GM23248 (cell line): ENCODE data around the gene STRN4. TPM values are rescaled to one million over a fixed set of nuclear protein-coding genes. Genes with fewer than 3 reads are reported as not detected.
"Not testable (repeated sequence)": the region's sequence is repeated elsewhere in the genome, so short reads cannot be mapped to it uniquely, and the experiment has no call there.

Experiments used
- DNase-seq: peaks from one replicate; pipeline ENCODE4 v3.0.0-alpha.2; 2015
- H2AFZ ChIP-seq: fragments of 200-600 bp; sonication (generic); 2 replicates; pipeline ENCODE4 v1.6.1; 2016; ENCODE audit warnings: antibody characterized with exemption
- H3F3A ChIP-seq: fragments of 200-600 bp; sonication (generic); 2 replicates; pipeline ENCODE4 v1.6.1; 2016; ENCODE audit warnings: mild to moderate bottlenecking, antibody characterized with exemption, mixed run types; ENCODE audit not compliant: insufficient read depth
- H3K27ac ChIP-seq: fragments of 200-600 bp; sonication (generic); 2 replicates; pipeline ENCODE4 v1.5.1; 2016; ENCODE audit warnings: mild to moderate bottlenecking
- H3K27me3 ChIP-seq: fragments of 200-600 bp; sonication (generic); replicated peaks from 2 replicates; pipeline ENCODE4 v1.6.1; 2016; ENCODE audit warnings: mild to moderate bottlenecking; ENCODE audit not compliant: insufficient read depth
- H3K36me3 ChIP-seq: fragments of 200-600 bp; sonication (generic); 2 replicates; pipeline ENCODE4 v1.6.1; 2016; ENCODE audit warnings: low read depth, mild to moderate bottlenecking
- H3K4me1 ChIP-seq: fragments of 200-600 bp; sonication (generic); 2 replicates; pipeline ENCODE4 v1.6.1; 2016; ENCODE audit warnings: mild to moderate bottlenecking; ENCODE audit not compliant: insufficient read depth
- H3K4me2 ChIP-seq: fragments of 200-600 bp; sonication (generic); one replicate; pipeline ENCODE4 v1.6.1; 2016; ENCODE audit warnings: mild to moderate bottlenecking; ENCODE audit not compliant: unreplicated experiment
- H3K4me3 ChIP-seq: fragments of 200-600 bp; sonication (generic); 2 replicates; pipeline ENCODE4 v1.5.1; 2016; ENCODE audit warnings: mild to moderate bottlenecking
- H3K79me2 ChIP-seq: fragments of 200-600 bp; sonication (generic); 2 replicates; pipeline ENCODE4 v1.6.1; 2016; ENCODE audit warnings: mild to moderate bottlenecking; ENCODE audit not compliant: insufficient read depth
- H3K9ac ChIP-seq: fragments of 200-600 bp; sonication (generic); 2 replicates; pipeline ENCODE4 v1.6.1; 2016; ENCODE audit warnings: mild to moderate bottlenecking
- H3K9me2 ChIP-seq: fragments of 200-600 bp; sonication (generic); 2 replicates; pipeline ENCODE4 v1.6.1; 2016; ENCODE audit warnings: mixed run types, mild to moderate bottlenecking, moderate library complexity; ENCODE audit not compliant: insufficient read depth
- H3K9me3 ChIP-seq: fragments of 200-600 bp; sonication (generic); one replicate; pipeline ENCODE4 v1.6.1; 2017; ENCODE audit warnings: low read depth
- H4K20me1 ChIP-seq: fragments of 200-600 bp; sonication (generic); 2 replicates; pipeline ENCODE4 v1.6.0; 2016; ENCODE audit not compliant: insufficient read depth
- EZH2 ChIP-seq: fragments of 200-600 bp; sonication (generic); IDR thresholded peaks from 2 replicates; pipeline ENCODE4 v1.6.1; 2018; ENCODE audit warnings: antibody characterized with exemption, mild to moderate bottlenecking; ENCODE audit not compliant: insufficient read depth, poor library complexity, severe bottlenecking
- EZH2phosphoT487 ChIP-seq: fragments of 200-600 bp; sonication (generic); IDR thresholded peaks from 2 replicates; pipeline ENCODE4 v1.6.1; 2018; ENCODE audit warnings: antibody characterized with exemption, moderate library complexity, mild to moderate bottlenecking, low read depth; ENCODE audit not compliant: insufficient read depth
- WGBS, 2 experiments: methylation state at CpG; one replicate each; pipeline ENCODE4 v1.1.6; 2015 to 2017; ENCODE audit warnings: low lambda C conversion rate in 2 of 2, low coverage in 1 of 2; ENCODE audit errors: missing lambda C conversion rate in 2 of 2; 5-methylcytosine and 5-hydroxymethylcytosine counted together
- in situ Hi-C: fragments of 300-500 bp; cut with MboI; formaldehyde crosslinking; loops from 2 replicates; pipeline ENCODE4 v1.15.0; 2020
- polyA plus RNA-seq: library from polyadenylated mRNA; unstranded; fragments of >200 nt; fragmentation: Nextera tagmentation; extraction: Ambion mirVana; gene quantifications from 2 replicates; pipeline ENCODE4 v1.2.1, GENCODE V29; 2016
- total RNA-seq: library from RNA; depleted of rRNA; stranded (reverse); fragments of >200 nt; shearing (Covaris generic); gene quantifications from 2 replicates; pipeline ENCODE4 v1.2.3, GENCODE V29; 2014

Gene STRN4
- total and polyA plus RNA-seq, 2 experiments from 2014 or later: 45.9 to 75.7 TPM

DNA sequence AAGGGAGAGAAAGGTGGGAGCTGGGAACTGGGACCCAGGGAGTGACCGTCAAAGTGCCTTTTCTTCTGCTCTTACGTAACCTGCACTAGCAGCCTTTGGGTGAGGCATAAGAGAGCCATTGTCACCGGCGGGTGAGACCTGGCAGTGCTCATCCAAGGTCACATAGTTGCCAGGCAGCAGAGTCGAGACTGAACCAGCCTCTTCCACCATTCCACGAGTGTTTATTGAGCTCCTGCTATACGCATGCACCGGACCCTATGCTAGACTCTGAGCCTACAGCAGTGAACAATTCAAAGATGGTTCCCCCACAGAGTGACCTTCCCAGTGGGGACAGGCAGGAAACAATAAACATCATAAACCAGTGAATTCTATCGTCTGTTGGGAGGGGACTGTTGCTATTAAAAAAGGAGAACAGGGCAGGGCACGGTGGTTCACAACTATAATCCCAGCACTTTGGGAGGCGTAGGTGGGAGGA, 18.6 kb upstream of the STRN4 start:
- DNase-seq: no peak
- Histone ChIP-seq H3K79me2 (no peaks in the 10 kb centered on the region), H3K9me2 (no peaks in the 10 kb centered on the region), H3K36me3 (no peaks in the 10 kb centered on the region), H3K9me3 (no peaks in the 10 kb centered on the region), H3K27me3 (no peaks in the 10 kb centered on the region), H3K4me3 (no peak overlapping the region), H4K20me1 (no peaks in the 10 kb centered on the region), H3K9ac (no peak overlapping the region), H2AFZ (no peak overlapping the region), H3K4me1 (peaks cover 15% of the 10 kb centered on the region), H3F3A (peaks cover 20% of the 10 kb centered on the region), H3K4me2 (no peak overlapping the region), H3K27ac (no peak overlapping the region)
- in situ Hi-C loops: no loop called here
- WGBS, 2 experiments: 70 to 73% methylated on average over 11 of the region's 11 CpGs
- TF ChIP-seq EZH2 (no peak), EZH2phosphoT487 (no peak)

DNA sequence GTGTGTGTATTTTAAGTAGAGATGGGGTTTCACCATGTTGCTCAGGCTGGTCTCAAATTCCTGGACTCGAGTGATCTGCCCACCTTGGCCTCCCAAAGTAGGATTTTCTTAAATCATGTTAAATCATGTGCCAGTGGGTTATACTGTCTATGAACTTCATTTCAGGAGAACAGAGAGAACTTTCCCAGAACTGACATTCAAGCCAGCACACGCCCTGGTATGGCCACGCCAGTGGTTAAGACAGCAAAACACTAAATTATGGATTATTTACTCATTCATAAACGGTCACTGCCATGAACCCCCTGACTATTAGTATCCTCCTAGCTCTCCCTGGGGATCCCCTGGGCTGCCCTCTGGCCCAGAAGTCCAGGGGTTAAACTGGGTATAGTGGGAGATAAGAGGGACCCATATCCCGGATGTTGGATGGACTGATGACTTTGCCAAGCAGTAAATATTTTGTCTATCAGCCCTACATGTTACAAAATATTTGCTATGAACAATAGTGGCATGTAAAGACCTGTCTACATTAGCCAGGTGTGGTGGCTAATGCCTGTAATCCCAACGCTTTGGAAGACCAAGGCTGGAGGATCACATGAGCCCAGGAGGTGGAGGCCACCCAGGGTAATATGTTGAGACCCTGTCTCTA, 16.1 kb upstream of the STRN4 start:
- Histone ChIP-seq H3K79me2 (no peaks in the 10 kb centered on the region), H3K9ac (no peak overlapping the region), H3K9me2 (no peaks in the 10 kb centered on the region), H3K27ac (no peak overlapping the region), H3K36me3 (no peaks in the 10 kb centered on the region), H3K9me3 (no peaks in the 10 kb centered on the region), H3K4me1 (peaks cover 25% of the 10 kb centered on the region), H3K4me2 (no peak overlapping the region), H2AFZ (no peak overlapping the region), H4K20me1 (no peaks in the 10 kb centered on the region), H3K27me3 (no peaks in the 10 kb centered on the region), H3K4me3 (no peak overlapping the region), H3F3A (peaks cover 31% of the 10 kb centered on the region)
- in situ Hi-C loops: no loop called here
- 83 to 86% methylated on average over 6 of the region's 6 CpGs for WGBS, 2 experiments
- DNase-seq: no peak
- TF ChIP-seq EZH2 (no peak), EZH2phosphoT487 (no peak)

DNA sequence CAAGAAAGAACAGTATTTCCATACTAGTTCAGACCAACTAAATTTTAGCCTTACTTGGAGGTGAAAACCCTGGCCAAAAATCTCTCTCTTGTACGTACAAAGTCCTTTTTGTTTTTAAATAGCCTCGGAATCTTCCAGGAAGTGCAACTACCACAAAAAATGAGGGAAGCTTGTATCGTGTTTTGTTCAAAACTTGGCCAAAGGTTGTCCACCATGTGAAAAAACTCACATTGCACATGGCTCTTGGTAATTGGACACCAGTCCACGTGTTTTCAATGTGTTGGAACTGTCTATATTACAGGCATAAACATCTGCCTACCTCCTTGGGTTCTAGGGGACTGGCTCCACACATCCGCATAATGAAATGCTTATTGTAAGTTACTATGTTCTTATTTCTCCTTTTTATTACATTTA, 15.2 kb upstream of the STRN4 start:
- no peaks in the 10 kb centered on the region for H3K27me3 ChIP-seq
- no peaks in the 10 kb centered on the region for H3K9me3 ChIP-seq
- peak; percentile 28 for DNase-seq
- H2AFZ ChIP-seq: no peak overlapping the region
- TF ChIP-seq EZH2phosphoT487: no peak
- no peak for TF ChIP-seq EZH2
- H4K20me1 ChIP-seq: no peaks in the 10 kb centered on the region
- H3K9me2 ChIP-seq: no peaks in the 10 kb centered on the region
- peak overlapping the region; percentile 23; the same call in 1 of the 2 replicates for H3K9ac ChIP-seq
- in situ Hi-C loops: no loop called here
- WGBS, 2 experiments: 58 to 59% methylated on average over 5 of the region's 5 CpGs
- H3F3A ChIP-seq: peaks cover 31% of the 10 kb centered on the region
- H3K4me1 ChIP-seq: peaks cover 25% of the 10 kb centered on the region
- no peaks in the 10 kb centered on the region for H3K79me2 ChIP-seq
- H3K4me2 ChIP-seq: no peak overlapping the region
- H3K27ac ChIP-seq: peak overlapping the region; percentile 93
- H3K36me3 ChIP-seq: no peaks in the 10 kb centered on the region
- H3K4me3 ChIP-seq: no peak overlapping the region

DNA sequence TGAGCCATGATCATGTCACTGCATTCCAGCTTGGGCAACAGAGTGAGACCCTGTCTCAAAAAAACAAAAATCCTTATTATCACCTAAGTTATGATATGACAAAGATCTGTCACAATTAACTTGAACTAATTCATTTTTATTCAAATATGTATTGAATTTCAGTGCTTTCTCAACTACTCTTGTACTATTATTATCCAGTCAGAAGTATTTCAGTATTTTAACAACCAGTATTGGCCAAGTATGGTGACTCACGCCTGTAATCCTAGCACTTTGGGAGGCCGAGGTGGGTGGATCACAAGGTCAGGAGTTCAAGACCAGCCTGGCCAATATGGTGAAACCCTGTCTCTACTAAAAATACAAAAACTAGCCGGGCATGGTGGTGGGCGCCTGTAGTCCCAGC, 14.6 kb upstream of the STRN4 start:
- H3K27me3 ChIP-seq, H3K79me2 ChIP-seq, in situ Hi-C loops, H3K9me3 ChIP-seq, H3K9me2 ChIP-seq, H3K36me3 ChIP-seq, H4K20me1 ChIP-seq, H3K4me3 ChIP-seq, H3K4me2 ChIP-seq, H2AFZ ChIP-seq: not testable (repeated sequence)
- peak overlapping the region; percentile 71 for H3K9ac ChIP-seq
- H3K27ac ChIP-seq: peak overlapping the region; percentile 93
- peak; percentile 75 for DNase-seq
- WGBS, 2 experiments: 26 to 27% methylated on average over 4 of the region's 4 CpGs
- H3K4me1 ChIP-seq: peaks cover 25% of the 10 kb centered on the region
- H3F3A ChIP-seq: peaks cover 31% of the 10 kb centered on the region
